ENCODE measurements around the gene NALCN.

Gene NALCN

DNA sequence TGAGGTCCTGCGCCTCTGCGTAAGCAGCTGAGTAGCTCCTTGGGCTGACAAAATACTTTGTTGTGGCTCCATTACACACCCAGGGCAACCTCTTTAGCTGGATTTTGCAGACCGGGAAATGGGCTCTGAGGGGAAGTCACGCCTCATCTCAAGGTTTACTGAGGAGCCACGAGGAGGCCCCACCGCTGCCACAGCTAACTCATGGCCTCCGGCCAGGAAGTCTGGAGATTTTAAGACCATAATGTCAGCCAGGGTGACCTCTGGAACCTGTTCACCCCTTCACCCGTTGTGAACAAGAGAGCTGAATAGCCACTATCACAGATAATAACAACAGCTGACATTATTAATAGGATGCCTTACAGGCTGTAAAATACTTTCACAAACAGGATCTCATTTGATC, 390.4 kb downstream of the NALCN start:
- DNase-seq (ENCODE audit: low read depth): no peak

DNA sequence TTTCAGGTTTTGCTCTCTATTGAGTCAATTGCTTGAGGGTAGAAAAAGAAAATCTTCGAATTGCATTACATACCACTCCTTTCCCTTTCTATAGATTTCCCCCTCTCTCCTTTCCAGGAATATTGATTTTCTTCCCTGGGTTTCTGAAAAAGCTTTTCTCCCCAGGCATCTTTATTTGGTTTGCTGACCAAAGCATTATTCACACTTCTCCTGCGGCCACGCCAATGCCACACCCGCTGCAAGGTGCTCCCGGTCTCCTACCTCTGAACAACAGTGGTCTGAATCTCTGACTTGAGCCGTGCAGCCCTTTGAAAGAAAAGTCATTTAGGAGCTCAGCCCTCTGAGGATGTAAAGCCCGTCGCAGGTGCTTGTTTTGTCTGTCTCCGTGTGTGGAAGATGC, 390.8 kb downstream of the NALCN start:
- DNase-seq (ENCODE audit: low read depth): no peak

DNA sequence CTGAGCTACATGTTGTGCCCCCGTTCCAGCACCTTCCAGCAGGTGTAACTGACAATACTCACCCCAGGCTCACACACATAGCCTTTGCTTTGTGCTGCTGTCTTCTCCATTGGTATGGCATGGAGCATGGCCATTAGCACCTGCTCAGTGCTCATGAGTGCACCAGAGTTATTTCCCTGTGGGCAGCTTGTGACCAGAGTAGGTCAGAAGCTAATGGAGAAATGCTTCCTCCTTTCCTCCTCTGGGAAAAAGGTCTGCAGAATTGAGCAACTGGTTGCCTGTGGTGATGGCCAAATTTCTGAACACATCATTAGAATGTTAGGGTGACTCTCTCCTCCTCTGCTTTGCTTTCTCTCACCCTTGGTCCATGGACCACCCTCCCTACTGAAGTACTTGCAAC, 397.2 kb downstream of the NALCN start:
- no peak for DNase-seq (ENCODE audit: low read depth)

DNA sequence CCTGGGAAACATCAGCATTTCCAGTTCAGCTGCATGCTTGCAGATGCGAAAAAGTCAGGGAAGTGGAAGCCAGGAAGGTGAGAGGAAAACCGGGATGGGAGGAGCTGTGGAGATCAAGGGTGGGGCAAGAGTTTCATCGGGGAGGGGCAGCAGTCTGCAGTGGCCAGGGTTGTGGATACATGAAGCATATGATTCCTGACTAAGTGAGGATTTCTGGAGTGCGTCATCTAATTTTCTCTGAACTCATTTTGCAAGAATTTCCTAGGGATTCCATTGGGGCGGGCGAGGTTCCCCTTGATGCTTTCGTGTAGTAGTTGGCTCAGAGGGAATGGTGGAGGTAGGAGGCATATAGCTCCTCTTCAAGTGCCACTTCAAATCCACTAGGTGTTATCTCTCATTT, 397.6 kb downstream of the NALCN start:
- no peak for DNase-seq (ENCODE audit: low read depth)

DNA sequence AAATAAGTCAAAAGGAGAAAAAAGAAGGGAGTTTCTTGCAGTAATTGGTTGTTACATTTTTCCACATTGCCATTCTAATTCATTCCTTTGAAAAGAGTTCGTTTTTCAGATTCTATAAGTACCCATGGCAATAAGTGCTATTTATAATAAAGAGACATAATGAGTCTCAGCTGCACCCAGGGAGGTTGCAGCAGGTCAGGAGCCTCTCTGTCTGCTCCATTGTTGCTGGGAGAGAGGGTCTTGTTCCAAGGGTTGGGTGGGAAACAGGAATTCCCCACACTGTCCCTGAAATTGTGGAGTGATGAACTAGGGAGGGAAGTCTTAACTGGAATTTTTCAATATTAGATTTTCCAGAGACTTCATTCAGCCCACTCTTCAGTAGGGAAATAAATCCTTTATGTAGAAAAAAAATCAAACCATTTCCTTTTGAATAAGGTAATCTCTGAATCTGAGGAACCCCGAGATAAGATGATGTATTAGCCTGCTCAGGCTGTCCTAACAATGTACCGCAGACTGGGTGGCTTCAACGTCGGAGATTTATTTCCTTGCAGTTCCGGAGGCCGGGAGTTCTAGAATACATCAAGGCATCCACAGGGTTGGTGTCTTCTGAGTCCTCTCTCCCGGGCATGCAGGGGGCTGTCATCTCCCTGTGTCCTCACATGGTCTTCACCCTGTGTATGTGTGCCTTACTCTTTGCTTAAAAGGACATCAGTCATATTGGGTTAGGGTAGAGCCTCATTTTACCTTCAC, 399.0 kb downstream of the NALCN start:
- no peak for DNase-seq (ENCODE audit: low read depth)

DNA sequence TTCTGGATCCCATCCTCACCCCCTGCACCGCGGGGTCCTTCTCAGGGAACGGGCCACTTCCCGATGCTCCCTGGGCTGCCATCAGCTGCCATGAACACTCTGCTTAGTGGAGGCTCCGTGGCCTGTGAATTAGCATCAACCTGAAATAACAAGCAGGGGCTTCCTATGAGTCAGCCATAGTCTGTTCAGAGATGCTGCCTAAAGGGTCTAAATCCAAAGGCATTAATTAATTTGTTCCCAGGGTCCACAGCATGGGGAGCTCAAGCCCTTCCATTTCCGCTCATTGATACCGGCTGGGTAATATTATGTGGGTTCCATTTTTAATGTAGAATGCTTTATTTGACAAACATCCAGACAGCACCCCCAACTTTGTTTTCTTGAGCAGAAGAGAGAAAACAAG, 399.8 kb downstream of the NALCN start:
- no peak for DNase-seq (ENCODE audit: low read depth)

DNA sequence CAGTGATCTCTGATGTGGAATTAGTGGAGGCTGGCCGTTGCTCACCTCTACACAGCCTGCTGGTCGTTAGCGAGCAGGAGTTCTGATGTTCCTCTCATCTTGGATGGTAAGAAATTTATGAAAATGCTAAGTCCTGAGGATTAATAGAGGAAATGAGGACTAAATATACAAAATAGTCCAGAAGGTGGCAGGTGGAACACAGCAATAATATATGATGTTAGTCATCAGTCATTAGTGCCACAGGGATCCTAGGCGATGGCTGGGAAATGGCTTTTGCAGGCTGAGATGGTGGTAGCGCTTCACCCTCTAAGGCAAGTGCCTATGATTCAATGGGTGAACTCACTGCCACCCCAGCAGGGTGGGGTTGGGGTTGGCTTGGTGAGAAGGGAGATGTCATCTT, 403.1 kb downstream of the NALCN start:
- no peak for DNase-seq (ENCODE audit: low read depth)

DNA sequence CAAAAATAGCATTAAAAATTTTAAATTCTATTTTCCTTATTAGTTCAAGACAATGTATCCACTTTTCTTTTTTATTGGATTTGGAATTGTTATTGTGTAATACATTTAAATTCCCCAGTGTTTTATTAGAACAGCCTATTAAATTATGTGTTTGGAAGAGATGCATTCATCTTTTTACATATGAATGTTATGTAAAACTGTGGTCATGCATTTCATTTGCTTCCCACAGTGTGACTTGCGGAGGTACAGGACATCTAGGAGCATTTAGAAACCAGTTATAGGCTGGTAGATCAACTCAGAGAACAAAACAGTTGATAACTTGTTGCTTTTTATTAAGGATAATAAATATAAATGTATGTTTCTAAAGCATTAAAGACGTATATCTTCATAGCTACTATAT, 406.2 kb downstream of the NALCN start:
- no peak for DNase-seq (ENCODE audit: low read depth)

DNA sequence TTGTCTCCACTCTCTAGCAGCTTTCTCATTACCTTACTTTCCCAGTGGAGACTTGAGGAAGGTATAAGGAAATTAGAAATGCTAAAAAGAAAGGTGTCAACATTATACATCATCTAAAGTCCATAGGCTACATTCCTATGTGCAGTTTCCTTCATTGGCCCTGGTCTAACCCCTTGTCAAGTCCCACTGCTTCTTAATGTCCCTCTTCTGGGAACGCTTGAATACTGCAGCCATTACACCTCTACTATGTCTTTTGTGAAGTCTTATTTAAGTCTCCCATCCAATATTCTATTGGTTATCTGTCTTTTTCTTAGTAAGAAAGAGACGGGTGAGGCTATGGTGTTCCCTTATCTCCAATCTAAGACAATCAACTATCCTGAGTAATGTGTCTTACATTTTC, 409.1 kb downstream of the NALCN start:
- DNase-seq (ENCODE audit: low read depth): no peak
